H9 (cell line): ENCODE data around the gene SLC4A1. TPM values are rescaled to one million over a fixed set of nuclear protein-coding genes. Genes with fewer than 3 reads are reported as not detected.

Source experiments
- DNase-seq: peaks from one replicate; pipeline ENCODE4 v3.0.0-alpha.2; 2017
- H2AFZ ChIP-seq: one replicate; pipeline ENCODE4 v1.6.1; 2013; ENCODE audit warnings: mild to moderate bottlenecking, low read length, control low read depth, moderate library complexity
- H2AK5ac ChIP-seq: 2 replicates; pipeline ENCODE4 v1.6.1; 2013; ENCODE audit warnings: low read length, control low read depth, mixed read lengths; ENCODE audit not compliant: insufficient read length
- H2BK120ac ChIP-seq: one replicate; pipeline ENCODE4 v1.6.1; 2013; ENCODE audit warnings: low read depth, mild to moderate bottlenecking, low read length, control low read depth, inconsistent platforms; ENCODE audit not compliant: poor library complexity, severe bottlenecking
- H2BK12ac ChIP-seq: 2 replicates; pipeline ENCODE4 v1.6.1; 2013; ENCODE audit warnings: low read length, control low read depth, mixed read lengths, low read depth; ENCODE audit not compliant: insufficient read length
- H2BK15ac ChIP-seq: 2 replicates; pipeline ENCODE4 v1.6.1; 2013; ENCODE audit warnings: low read depth, low read length, control low read depth
- H2BK20ac ChIP-seq: one replicate; pipeline ENCODE4 v1.6.1; 2013; ENCODE audit warnings: low read depth, mild to moderate bottlenecking, low read length, control low read depth, inconsistent platforms; ENCODE audit not compliant: poor library complexity, severe bottlenecking
- H2BK5ac ChIP-seq: 2 replicates; pipeline ENCODE4 v1.6.1; 2013; ENCODE audit warnings: low read length, control low read depth, mixed read lengths; ENCODE audit not compliant: insufficient read length
- H3K14ac ChIP-seq: 2 replicates; pipeline ENCODE4 v1.6.1; 2013; ENCODE audit warnings: low read length, control low read depth; ENCODE audit not compliant: insufficient read depth
- H3K18ac ChIP-seq: 2 replicates; pipeline ENCODE4 v1.6.1; 2013; ENCODE audit warnings: low read depth, mild to moderate bottlenecking, mixed read lengths, low read length, control low read depth; ENCODE audit not compliant: insufficient read length
- H3K23ac ChIP-seq: 2 replicates; pipeline ENCODE4 v1.6.1; 2013; ENCODE audit warnings: low read length, control low read depth, mixed read lengths, low read depth; ENCODE audit not compliant: insufficient read length
- H3K23me2 ChIP-seq: 2 replicates; pipeline ENCODE4 v1.6.1; 2013; ENCODE audit warnings: low read depth, mild to moderate bottlenecking, mixed read lengths, low read length, control low read depth; ENCODE audit not compliant: insufficient read length, poor library complexity, severe bottlenecking
- H3K27ac ChIP-seq: 2 replicates; pipeline ENCODE4 v1.5.1; 2013; ENCODE audit warnings: low read length, control low read depth, mixed read lengths, low read depth; ENCODE audit not compliant: insufficient read length
- H3K27me3 ChIP-seq: 2 replicates; pipeline ENCODE4 v1.6.1; 2013; ENCODE audit warnings: low read length, control low read depth, inconsistent platforms; ENCODE audit not compliant: insufficient read depth
- H3K4ac ChIP-seq: 2 replicates; pipeline ENCODE4 v1.6.1; 2013; ENCODE audit warnings: low read depth, mild to moderate bottlenecking, control low read depth, inconsistent platforms, low read length, moderate library complexity
- H3K4me1 ChIP-seq: 2 replicates; pipeline ENCODE4 v1.6.1; 2013; ENCODE audit warnings: low read length, control low read depth, inconsistent platforms; ENCODE audit not compliant: insufficient read depth
- H3K4me2 ChIP-seq: 2 replicates; pipeline ENCODE4 v1.6.1; 2013; ENCODE audit warnings: low read length, control low read depth, mixed read lengths; ENCODE audit not compliant: insufficient read length, insufficient read depth
- H3K56ac ChIP-seq: 2 replicates; pipeline ENCODE4 v1.6.1; 2013; ENCODE audit warnings: low read depth, mild to moderate bottlenecking, mixed read lengths, low read length, control low read depth; ENCODE audit not compliant: insufficient read length
- H3K79me1 ChIP-seq: 2 replicates; pipeline ENCODE4 v1.6.1; 2013; ENCODE audit warnings: low read depth, mild to moderate bottlenecking, moderate library complexity, low read length, control low read depth, inconsistent platforms; ENCODE audit not compliant: insufficient read depth, poor library complexity, severe bottlenecking
- H3K79me2 ChIP-seq: 2 replicates; pipeline ENCODE4 v1.6.1; 2013; ENCODE audit warnings: low read length, control low read depth, inconsistent platforms; ENCODE audit not compliant: insufficient read depth
- H3K9ac ChIP-seq: 2 replicates; pipeline ENCODE4 v1.6.1; 2013; ENCODE audit warnings: low read length, control low read depth, mixed read lengths; ENCODE audit not compliant: insufficient read length; ENCODE audit errors: extremely low read depth
- H3K9me3 ChIP-seq: one replicate; pipeline ENCODE4 v1.6.1; 2013; ENCODE audit warnings: low read depth, low read length, inconsistent platforms; ENCODE audit not compliant: control insufficient read depth
- H3T11ph ChIP-seq: one replicate; pipeline ENCODE4 v1.6.1; 2013; ENCODE audit warnings: mild to moderate bottlenecking, low read length, control low read depth, inconsistent platforms
- H4K20me1 ChIP-seq: one replicate; pipeline ENCODE4 v1.6.1; 2013; ENCODE audit not compliant: control insufficient read depth, insufficient read length, insufficient read depth
- H4K5ac ChIP-seq: 2 replicates; pipeline ENCODE4 v1.6.1; 2013; ENCODE audit warnings: low read depth, mild to moderate bottlenecking, mixed read lengths, low read length, control low read depth; ENCODE audit not compliant: insufficient read length
- H4K8ac ChIP-seq: replicated peaks from 2 replicates; pipeline ENCODE4 v1.6.1; 2013; ENCODE audit warnings: low read length, control low read depth, mixed read lengths, low read depth; ENCODE audit not compliant: insufficient read length
- H4K91ac ChIP-seq: 2 replicates; pipeline ENCODE4 v1.6.1; 2013; ENCODE audit warnings: low read depth, mild to moderate bottlenecking, moderate library complexity, mixed read lengths, low read length, control low read depth; ENCODE audit not compliant: insufficient read length
- H3K27ac Mint-ChIP-seq, 3 experiments: 2 replicates in 2 of 3; 3 replicates in 1 of 3; pipeline ENCODE4 v1.8.0; 2020 to 2021; ENCODE audit warnings: mixed read lengths in 3 of 3, mild to moderate bottlenecking in 1 of 3, moderate library complexity in 1 of 3
- H3K27me3 Mint-ChIP-seq: 2 replicates; pipeline ENCODE4 v1.8.0; 2021; ENCODE audit warnings: low read depth, mild to moderate bottlenecking, moderate library complexity, mixed read lengths
- H3K36me3 Mint-ChIP-seq, 3 experiments: 2 replicates in 2 of 3; 3 replicates in 1 of 3; pipeline ENCODE4 v1.8.0; 2020 to 2021; ENCODE audit warnings: low read depth in 3 of 3, mixed read lengths in 3 of 3; ENCODE audit not compliant: insufficient read depth in 1 of 3
- H3K4me1 Mint-ChIP-seq, 2 experiments: 2 replicates each; pipeline ENCODE4 v1.8.0; 2020; ENCODE audit warnings: mixed read lengths in 2 of 2
- H3K4me3 Mint-ChIP-seq, 2 experiments: 2 replicates in 1 of 2; 3 replicates in 1 of 2; pipeline ENCODE4 v1.8.0; 2020 to 2021; ENCODE audit warnings: mild to moderate bottlenecking in 2 of 2, mixed read lengths in 2 of 2, moderate library complexity in 1 of 2
- H3K9me3 Mint-ChIP-seq, 2 experiments: 2 replicates in 1 of 2; 3 replicates in 1 of 2; pipeline ENCODE4 v1.8.0; 2020; ENCODE audit warnings: mild to moderate bottlenecking in 2 of 2, mixed read lengths in 2 of 2, moderate library complexity in 1 of 2
- CTCF ChIP-seq: fragments of 200-600 bp; sonication (generic); conservative IDR thresholded peaks from 3 replicates; pipeline ENCODE4 v1.8.0; 2021; ENCODE audit warnings: antibody characterized with exemption, mild to moderate bottlenecking
- WGBS: extraction: QIAGEN DNeasy Blood & Tissue Kit; methylation state at CpG from one replicate; pipeline ENCODE4 v1.1.7; 2013; ENCODE audit warnings: missing lambda C conversion rate, low lambda C conversion rate, mixed read lengths; ENCODE audit not compliant: insufficient read length; ENCODE audit errors: extremely low coverage; 5-methylcytosine and 5-hydroxymethylcytosine counted together
- total RNA-seq: library from RNA; stranded (reverse); gene quantifications from 2 replicates; pipeline ENCODE4 v1.2.1, GENCODE V29; 2021

SLC4A1 gene
- total RNA-seq, 1 experiment from 2014 or later = not detected

- no CpG with 5 or more reads among the region's 1 CpG for WGBS
- Histone ChIP-seq H3K79me1 (peaks cover 6% of the 10 kb centered on the region), H4K20me1 (no peaks in the 10 kb centered on the region), H3K4me2 (no peak overlapping the region), H3K23me2 (peaks cover 6% of the 10 kb centered on the region), H4K91ac (no peak overlapping the region), H3K4ac (no peak overlapping the region), H3K23ac (no peak overlapping the region), H2AFZ (no peak overlapping the region), H2BK12ac (no peak overlapping the region), H2AK5ac (no peak overlapping the region), H3K56ac (no peak overlapping the region), H3K79me2 (peaks cover 6% of the 10 kb centered on the region; the same call in 1 of the 2 replicates), H3K9me3 (no peaks in the 10 kb centered on the region), H3T11ph (no peak overlapping the region), H3K4me1 (0 out of 2 replicates have a peak, but pooled peaks cover 4% of the 10 kb centered on the region), H3K18ac (no peak overlapping the region), H3K9ac (no peak overlapping the region), H3K14ac (no peak overlapping the region), H3K27ac (no peak overlapping the region), H3K27me3 (no peaks in the 10 kb centered on the region), H2BK5ac (no peak overlapping the region), H4K8ac (no peak overlapping the region), H2BK15ac (no peak overlapping the region), H2BK120ac (no peak overlapping the region), H2BK20ac (no peak overlapping the region), H4K5ac (no peak overlapping the region)
- no peak for TF ChIP-seq CTCF
- Mint-ChIP-seq H3K36me3 (peaks cover 33 to 81% (median 74%) of the 10 kb centered on the region in 3 experiments), H3K9me3 (no peaks in the 10 kb centered on the region), H3K27ac (no peak overlapping the region), H3K4me3 (no peak overlapping the region; a peak in 1 of 5 replicates), H3K4me1 (peaks cover 12 to 29% of the 10 kb centered on the region in 2 experiments), H3K27me3 (no peaks in the 10 kb centered on the region)
- DNase-seq = no peak
Observed at GRCh38 chr17:44214230-44214494, 53.8 kb downstream of the SLC4A1 start.
